ENCODE data around the gene METTL25. TPM values are rescaled to one million over a fixed set of nuclear protein-coding genes. Genes with fewer than 3 reads are reported as not detected.

METTL25 gene
- polyA plus RNA-seq, 3 donors from 2014 or later: 10.3 to 15.7 (median 12.7) TPM

Other genes with a start within 250 kb of the METTL25 start
- gene CCDC59, start 142 bp upstream of the METTL25 start, polyA plus RNA-seq: 10 to 100 TPM; 74.4 to 94.0 (median 78.7) TPM